ENCODE results near the gene NME1. TPM values are rescaled to one million over a fixed set of nuclear protein-coding genes. Genes with fewer than 3 reads are reported as not detected.

NME1 gene
- total RNA-seq, 1 donor from 2014 or later, result 360 TPM

Other genes starting within 250 kb of the NME1 start
- 48.1 and 48.3 TPM in 2 replicates for gene SPAG9, start 32.7 kb upstream of the NME1 start, total RNA-seq
- 708 and 735 TPM in 2 replicates for gene NME2, start 12.9 kb downstream of the NME1 start, total RNA-seq
- 11.3 and 11.5 TPM in 2 replicates for gene MBTD1, start 106.5 kb downstream of the NME1 start, total RNA-seq
- gene UTP18, start 107.0 kb downstream of the NME1 start, total RNA-seq, result 75.7 and 78.7 TPM in 2 replicates